NCI-H2029 treated with DMSO at 0.1 percent for 48 hours (cell line): ENCODE measurements around the gene PSMD11.
"Not testable (repeated sequence)": the region's sequence is repeated elsewhere in the genome, so short reads cannot be mapped to it uniquely, and the experiment has no call there.

ENCODE experiments used
- DNase-seq: peaks from one replicate; lab custom pipeline; 2025; lab: John Stamatoyannopoulos, UW

PSMD11 gene

DNA sequence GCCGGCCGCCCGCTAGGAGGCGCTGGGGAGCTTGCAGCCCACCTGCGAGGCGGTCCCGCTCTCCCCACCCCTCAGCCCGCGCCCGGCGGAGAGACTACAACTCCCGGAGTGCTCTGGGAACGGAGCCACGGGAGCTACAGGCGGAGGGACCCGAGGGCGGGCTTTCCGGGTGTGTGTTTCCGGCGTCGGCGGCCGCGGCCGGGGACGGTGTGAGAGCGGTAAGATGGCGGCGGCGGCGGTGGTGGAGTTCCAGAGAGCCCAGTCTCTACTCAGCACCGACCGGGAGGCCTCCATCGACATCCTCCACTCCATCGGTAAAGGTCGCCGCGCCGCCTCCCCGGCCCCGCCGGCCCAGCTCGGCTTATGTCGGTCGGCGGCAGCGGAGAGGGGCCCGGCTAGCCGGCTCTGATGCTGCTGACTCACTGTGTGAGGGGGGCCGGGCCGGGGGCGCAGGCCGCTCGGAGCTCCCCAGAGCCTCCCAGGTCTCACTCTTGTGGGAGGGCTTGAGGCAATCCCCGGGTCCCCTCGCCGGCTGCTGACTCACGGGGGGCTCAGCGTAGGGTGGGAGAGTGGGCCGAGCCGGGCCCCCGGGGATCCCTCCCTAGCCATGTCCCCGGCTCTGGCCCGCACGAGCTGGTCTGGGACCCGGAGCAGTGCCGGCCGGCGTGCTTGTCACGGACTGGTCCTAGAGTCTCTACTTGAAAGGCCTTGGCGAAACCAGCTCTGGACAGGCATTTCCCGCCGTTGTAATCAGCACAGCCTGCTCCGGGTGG is at the start of gene PSMD11:
PSMD11 (plus strand) TSS at position 210 of the 773 bp plus-strand sequence; CDS start at position 224, 14 bp downstream.
- DNase-seq, result peak; percentile 78

DNA sequence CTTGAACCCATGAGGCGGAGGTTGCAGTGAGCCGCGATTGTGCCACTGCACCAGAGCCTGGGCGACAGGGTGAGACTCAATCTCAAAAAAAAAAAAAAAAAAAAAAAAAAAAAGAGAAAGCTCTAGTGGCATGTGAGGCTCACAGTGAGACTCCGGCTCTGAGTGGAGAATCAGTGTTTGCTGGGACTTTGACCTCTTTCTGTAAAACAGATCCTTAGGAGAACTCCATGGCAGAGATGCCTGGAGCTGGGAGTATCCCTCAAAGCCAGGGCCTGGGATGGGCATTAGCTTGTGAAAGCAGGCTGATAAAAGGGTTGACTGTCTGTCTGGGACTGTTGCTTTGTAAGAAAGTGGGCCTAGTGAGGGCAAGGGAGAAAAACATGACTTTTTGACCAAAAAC is 48.0 kb upstream of the PSMD11 start:
- DNase-seq, result no peak

GRCh38 chr17:32398946-32399345 is 45.4 kb upstream of the PSMD11 start:
- DNase-seq, result no peak

GRCh38 chr17:32410085-32410484 is 34.2 kb upstream of the PSMD11 start:
- DNase-seq, result not testable (repeated sequence)

DNA sequence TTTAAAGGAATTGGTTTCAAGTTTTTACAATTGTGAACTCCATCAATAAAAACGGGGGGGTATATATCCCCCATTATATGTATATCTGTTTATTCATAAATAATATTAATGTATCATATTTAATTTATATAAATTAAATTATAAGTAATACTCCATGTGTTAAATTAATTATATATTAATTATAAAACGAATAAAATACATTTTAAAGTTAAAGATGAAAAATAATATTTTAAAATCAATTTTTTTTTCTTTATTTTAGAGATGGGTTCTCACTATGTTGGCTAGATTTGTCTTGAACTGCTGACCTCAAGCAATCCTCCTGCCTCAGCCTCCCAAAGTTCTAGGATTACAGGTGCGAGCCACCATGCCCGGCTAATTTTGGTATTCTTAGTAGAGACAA is 17.4 kb upstream of the PSMD11 start:
- DNase-seq, result no peak

DNA sequence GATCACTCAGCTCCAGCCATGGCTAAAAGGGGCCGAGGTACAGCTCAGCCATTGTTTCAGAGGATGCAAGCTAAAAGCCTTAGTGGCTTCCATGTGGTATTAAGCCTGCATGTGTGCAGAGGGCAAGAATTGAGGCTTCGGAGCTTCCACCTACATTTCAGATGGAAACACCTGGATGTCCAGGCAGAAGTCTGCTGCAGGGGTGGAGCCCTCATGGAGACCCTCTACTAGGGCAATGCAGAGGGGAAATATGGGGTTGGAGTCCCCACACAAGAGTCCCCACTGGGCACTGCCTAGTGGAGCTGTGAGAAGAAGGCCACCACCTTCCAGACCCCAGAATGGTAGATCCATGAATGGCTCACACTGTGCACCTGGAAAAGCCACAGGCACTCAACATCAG is 14.7 kb upstream of the PSMD11 start:
- DNase-seq, result no peak

DNA sequence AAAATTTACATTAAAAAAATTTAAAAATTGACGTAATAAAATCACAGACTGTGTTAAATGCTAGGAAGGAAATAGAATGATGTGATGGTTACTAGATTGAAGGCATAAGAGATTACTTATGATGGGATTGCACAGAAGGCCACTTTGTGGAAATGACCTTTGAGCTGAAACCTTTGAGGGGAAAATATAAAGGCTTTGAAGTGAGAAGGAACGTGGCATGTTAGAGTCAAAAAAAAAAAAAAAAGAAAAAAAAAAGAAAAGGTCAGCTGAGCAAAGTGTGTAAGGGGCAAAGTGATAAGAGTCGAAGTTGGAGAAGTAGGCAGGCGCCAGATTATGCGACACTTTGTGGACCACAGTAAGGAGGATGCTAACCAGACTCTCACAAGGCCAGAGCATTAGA is 3.6 kb upstream of the PSMD11 start:
- DNase-seq, result no peak

GRCh38 chr17:32441886-32442285 is 2.4 kb upstream of the PSMD11 start:
- DNase-seq, result no peak

GRCh38 chr17:32443827-32444300 is 446 bp upstream of the PSMD11 start:
- DNase-seq, result no peak

DNA sequence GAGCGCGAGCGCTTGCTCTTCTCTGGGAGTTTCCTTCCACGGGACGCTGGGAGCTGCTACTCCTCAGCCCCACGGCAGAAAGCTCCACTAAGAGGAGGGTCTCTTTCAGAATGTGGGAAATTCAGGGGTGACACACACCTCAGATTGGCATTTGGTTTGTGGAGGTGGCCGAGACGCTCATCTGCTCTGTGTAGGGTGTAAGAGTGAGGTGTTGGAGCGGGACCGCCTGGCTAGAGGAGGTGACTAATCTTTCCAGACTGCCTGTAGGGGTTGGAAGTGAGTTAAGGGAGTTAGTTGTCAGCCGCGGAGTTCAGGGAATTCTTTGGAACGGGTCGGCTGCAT is 735 bp downstream of the PSMD11 start:
- no peak for DNase-seq

GRCh38 chr17:32445497-32445896 is 1.2 kb downstream of the PSMD11 start:
- DNase-seq, result no peak

- DNase-seq, result no peak
These were observed 1.7 kb downstream of the PSMD11 start for GRCh38 chr17:32445971-32446370.

DNA sequence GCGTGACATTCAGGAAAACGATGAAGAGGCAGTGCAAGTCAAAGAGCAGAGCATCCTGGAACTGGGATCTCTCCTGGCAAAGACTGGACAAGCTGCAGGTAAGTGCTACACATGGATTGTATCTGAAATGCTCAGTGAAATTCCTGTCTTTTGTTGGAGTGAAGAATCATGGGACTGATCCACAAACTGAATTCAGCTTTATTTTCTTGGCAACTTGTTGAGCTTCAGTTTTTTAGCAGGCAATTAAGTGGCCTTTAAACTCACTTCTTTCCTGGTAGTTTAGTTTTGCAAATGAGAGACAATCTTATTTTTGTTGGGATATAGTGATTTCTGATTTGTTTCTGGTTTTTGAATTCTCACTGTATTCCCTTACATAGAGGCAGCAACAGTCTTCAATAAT is 2.6 kb downstream of the PSMD11 start:
- DNase-seq, result no peak

GRCh38 chr17:32449963-32450362 is 5.7 kb downstream of the PSMD11 start:
- DNase-seq, result no peak

- not testable (repeated sequence) for DNase-seq
These were observed 6.1 kb downstream of the PSMD11 start for GRCh38 chr17:32450379-32450778.

DNA sequence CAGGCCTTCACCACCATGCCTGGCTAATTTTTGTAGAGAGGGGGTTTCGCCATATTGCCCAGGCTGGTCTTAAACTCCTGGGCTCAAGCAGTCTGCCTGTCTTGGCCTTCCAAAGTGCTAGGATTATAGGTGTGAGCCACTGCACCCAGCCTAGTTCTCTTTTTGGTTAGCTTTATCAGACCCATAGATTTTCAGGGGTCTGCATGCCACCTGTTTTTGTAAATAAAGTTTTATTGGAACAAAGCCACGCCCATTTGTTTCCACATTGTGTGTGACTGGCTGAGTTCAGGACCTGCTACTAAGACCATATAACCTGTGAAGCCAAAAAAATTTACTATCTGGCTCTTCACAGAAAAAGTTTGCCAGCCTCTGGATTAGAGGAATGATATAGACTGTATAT is 7.6 kb downstream of the PSMD11 start:
- no peak for DNase-seq

DNA sequence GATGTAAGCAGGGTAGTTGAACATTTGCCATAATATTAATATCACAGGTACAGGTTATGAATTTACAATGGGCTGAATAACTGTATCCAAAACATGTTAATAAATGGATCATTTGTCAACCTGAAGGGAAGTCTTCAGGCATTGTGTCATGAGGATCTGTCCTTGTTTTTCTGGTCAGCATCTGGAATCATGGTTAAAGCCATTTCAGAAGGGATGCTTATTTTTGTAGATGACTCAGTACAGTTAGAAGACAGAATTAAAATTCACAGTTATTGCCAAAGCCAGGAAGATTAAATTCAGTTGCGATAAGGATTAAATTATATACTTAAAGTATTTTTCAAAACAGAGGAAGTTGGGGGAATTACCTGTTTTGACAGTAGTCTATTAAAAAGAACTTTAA is 8.0 kb downstream of the PSMD11 start:
- no peak for DNase-seq

DNA sequence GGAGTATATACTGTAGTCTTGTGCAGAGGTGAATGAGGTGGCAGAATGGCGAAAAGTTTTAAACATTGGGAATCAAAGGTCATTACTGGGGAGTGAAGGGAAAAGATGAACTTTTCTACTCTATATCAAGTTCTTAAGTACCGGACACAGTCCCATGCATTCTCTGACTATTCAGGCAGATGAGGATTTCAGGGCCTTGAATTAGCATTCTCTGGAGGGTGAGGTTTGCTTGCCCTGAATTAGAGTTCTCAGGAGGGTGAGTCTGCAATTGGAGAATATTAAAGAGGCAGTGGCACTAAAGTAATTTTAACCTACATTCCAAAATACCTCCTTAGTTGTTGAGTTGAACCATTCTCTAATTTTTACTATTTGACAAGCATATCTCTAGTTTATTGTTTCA is 9.1 kb downstream of the PSMD11 start:
- no peak for DNase-seq

DNA sequence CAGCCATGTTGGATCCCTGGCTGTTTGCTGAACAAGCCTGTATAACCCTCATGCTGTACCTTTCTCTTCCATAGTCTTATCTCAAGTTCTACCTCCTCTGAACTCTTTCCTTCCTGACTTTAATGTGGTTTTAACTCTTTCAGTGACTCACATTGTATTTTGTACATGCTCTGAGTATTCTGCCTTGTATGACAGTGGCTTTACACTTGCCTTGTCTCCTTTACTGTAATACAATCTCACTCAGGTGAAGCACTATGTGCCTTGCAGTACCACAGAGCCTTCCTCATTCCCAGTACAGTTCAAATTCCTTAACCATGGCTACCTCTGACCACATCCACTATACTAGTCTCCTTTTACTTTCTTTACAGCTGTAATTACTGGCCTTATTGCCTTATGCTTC is 14.1 kb downstream of the PSMD11 start:
- no peak for DNase-seq

GRCh38 chr17:32460054-32460453 is 15.7 kb downstream of the PSMD11 start:
- DNase-seq, result no peak

DNA sequence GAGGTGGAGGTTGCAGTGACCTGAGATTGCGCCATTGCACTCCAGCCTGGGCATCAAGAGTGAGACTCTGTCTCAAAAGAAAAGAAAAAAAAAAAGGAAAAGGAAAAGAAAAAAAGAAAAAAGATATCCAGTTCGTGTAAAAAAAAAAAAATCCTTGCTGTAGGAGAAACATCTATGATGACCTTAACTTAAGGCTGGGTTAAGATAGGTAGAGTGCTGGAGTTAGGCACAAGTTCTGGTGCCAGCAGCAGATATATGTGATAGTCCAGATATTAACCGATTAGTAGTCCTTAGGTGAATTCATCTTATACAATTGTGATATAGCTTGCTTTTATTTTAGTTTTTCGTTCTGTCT is 17.2 kb downstream of the PSMD11 start:
- no peak for DNase-seq

GRCh38 chr17:32461853-32462617 is 17.7 kb downstream of the PSMD11 start:
- peak; percentile 9 for DNase-seq

DNA sequence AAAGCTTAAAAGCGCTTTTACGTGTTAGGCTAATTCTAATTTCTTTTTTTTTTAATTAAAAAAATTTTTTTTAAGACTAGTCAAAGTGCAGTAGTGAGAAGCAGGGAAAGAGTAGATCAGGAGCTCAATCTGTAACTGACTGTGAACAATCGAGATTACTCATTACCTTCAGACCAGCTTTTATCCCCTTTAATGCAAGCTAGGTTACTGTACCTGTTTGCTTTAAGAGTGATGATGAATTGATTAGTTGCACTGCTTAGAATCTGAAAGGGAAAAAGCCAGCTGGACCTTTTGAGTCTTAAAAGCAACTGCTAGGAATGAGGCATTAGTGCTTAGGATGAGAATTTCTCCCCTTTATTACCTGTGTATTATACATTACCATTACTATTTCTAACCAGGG is 19.0 kb downstream of the PSMD11 start:
- DNase-seq, result no peak

GRCh38 chr17:32464374-32464773 is 20.1 kb downstream of the PSMD11 start:
- no peak for DNase-seq
